IMR-90 (cell line): ENCODE data around the gene SOX9. TPM values are rescaled to one million over a fixed set of nuclear protein-coding genes. Genes with fewer than 3 reads are reported as not detected.

Experiments
- ATAC-seq: fragments of 200-7000 bp; cut with Tn5 transposase; 2 replicates; pipeline ENCODE4 v1.9.1; 2020; ENCODE audit warnings: low read depth, mild to moderate bottlenecking, moderate library complexity
- BruUV-seq: library from RNA; stranded (reverse); fragments of 400-500 nt; replicated peaks from 2 replicates; lab custom pipeline; 2021; lab: Mats Ljungman, UMichigan
- CTCF ChIA-PET: fragments of 300-600 bp; formaldehyde crosslinking; extraction: SDS; loops from one replicate; lab custom pipeline; 2021; ENCODE audit warnings: antibody characterized with exemption; lab: Yijun Ruan, JAX
- POLR2A ChIA-PET: fragments of 300-600 bp; sonication (Branson Sonifier 250); formaldehyde crosslinking; loops from one replicate; lab custom pipeline; 2022; ENCODE audit warnings: antibody characterized with exemption; ENCODE audit not compliant: unreplicated experiment; lab: Charles Lee
- DNase-seq: peaks from one replicate; pipeline ENCODE4 v3.0.0; 2013
- H2AFZ ChIP-seq: replicated peaks from 2 replicates; pipeline ENCODE3; 2013; ENCODE audit warnings: low read length, mild to moderate bottlenecking; ENCODE audit not compliant: poor library complexity
- H2AK5ac ChIP-seq: 2 replicates; pipeline ENCODE4 v1.6.1; 2013; ENCODE audit warnings: low read depth, low read length, inconsistent platforms
- H2AK9ac ChIP-seq: replicated peaks from 2 replicates; pipeline ENCODE3; 2013; ENCODE audit warnings: mild to moderate bottlenecking, low read depth, low read length, moderate library complexity; ENCODE audit not compliant: poor library complexity
- H2BK120ac ChIP-seq: 2 replicates; pipeline ENCODE4 v1.6.1; 2013; ENCODE audit warnings: low read depth, low read length, inconsistent platforms
- H2BK15ac ChIP-seq: 3 replicates; pipeline ENCODE4 v1.6.1; 2013; ENCODE audit warnings: low read depth, low read length, inconsistent platforms
- H2BK20ac ChIP-seq: 2 replicates; pipeline ENCODE4 v1.6.1; 2013; ENCODE audit warnings: low read depth, mild to moderate bottlenecking, inconsistent platforms, low read length, moderate library complexity
- H2BK5ac ChIP-seq: 2 replicates; pipeline ENCODE4 v1.6.1; 2013; ENCODE audit warnings: mild to moderate bottlenecking, low read depth, low read length, inconsistent platforms; ENCODE audit not compliant: poor library complexity, severe bottlenecking
- H3K14ac ChIP-seq: replicated peaks from 2 replicates; pipeline ENCODE4 v1.6.1; 2013; ENCODE audit warnings: low read depth, low read length, inconsistent platforms
- H3K18ac ChIP-seq: 2 replicates; pipeline ENCODE4 v1.6.1; 2013; ENCODE audit warnings: low read depth, low read length, control low read depth
- H3K23ac ChIP-seq: 2 replicates; pipeline ENCODE4 v1.6.1; 2013; ENCODE audit warnings: low read depth, low read length, inconsistent platforms
- H3K27ac ChIP-seq: 2 replicates; pipeline ENCODE4 v1.5.1; 2013; ENCODE audit warnings: mild to moderate bottlenecking, control low read depth, low read length; ENCODE audit not compliant: insufficient read depth
- H3K27me3 ChIP-seq: 2 replicates; pipeline ENCODE4 v1.6.1; 2013; ENCODE audit warnings: low read length; ENCODE audit not compliant: control insufficient read depth, insufficient read depth
- H3K36me3 ChIP-seq: 2 replicates; pipeline ENCODE4 v1.6.1; 2013; ENCODE audit warnings: low read length, mixed read lengths; ENCODE audit not compliant: control insufficient read depth, insufficient read depth
- H3K4ac ChIP-seq: 2 replicates; pipeline ENCODE4 v1.6.1; 2013; ENCODE audit warnings: low read depth, low read length, inconsistent platforms
- H3K4me1 ChIP-seq: 2 replicates; pipeline ENCODE4 v1.6.1; 2013; ENCODE audit warnings: low read length, mixed read lengths; ENCODE audit not compliant: control insufficient read depth, insufficient read depth
- H3K4me2 ChIP-seq: 2 replicates; pipeline ENCODE4 v1.6.1; 2013; ENCODE audit warnings: low read depth, mild to moderate bottlenecking, control low read depth, low read length, moderate library complexity
- H3K4me3 ChIP-seq: 2 replicates; pipeline ENCODE4 v1.5.1; 2013; ENCODE audit warnings: low read depth, mild to moderate bottlenecking, control low read depth, low read length, moderate library complexity; ENCODE audit not compliant: insufficient read depth
- H3K56ac ChIP-seq: 2 replicates; pipeline ENCODE4 v1.6.1; 2013; ENCODE audit warnings: low read length, inconsistent platforms; ENCODE audit not compliant: insufficient read depth; ENCODE audit errors: extremely low read depth
- H3K79me1 ChIP-seq, 2 experiments: 2 replicates each; pipeline ENCODE4 v1.6.1; 2013; ENCODE audit warnings: low read length in 2 of 2, inconsistent platforms in 1 of 2, low read depth in 1 of 2
- H3K9ac ChIP-seq: 2 replicates; pipeline ENCODE4 v1.6.1; 2013; ENCODE audit warnings: low read depth, low read length, control low read depth
- H3K9me1 ChIP-seq: 2 replicates; pipeline ENCODE4 v1.6.1; 2013; ENCODE audit warnings: low read length, inconsistent platforms; ENCODE audit not compliant: insufficient read depth
- H3K9me3 ChIP-seq: 2 replicates; pipeline ENCODE4 v1.6.1; 2013; ENCODE audit warnings: low read length; ENCODE audit not compliant: control insufficient read depth, insufficient read depth
- H4K20me1 ChIP-seq: 2 replicates; pipeline ENCODE4 v1.6.1; 2013; ENCODE audit warnings: low read length, inconsistent platforms; ENCODE audit not compliant: insufficient read depth
- H4K5ac ChIP-seq: 2 replicates; pipeline ENCODE4 v1.6.1; 2013; ENCODE audit warnings: mild to moderate bottlenecking, low read depth, low read length, control low read depth
- H4K8ac ChIP-seq, 2 experiments: 2 replicates each; pipeline ENCODE4 v1.6.1; 2013; ENCODE audit warnings: low read depth in 2 of 2, low read length in 2 of 2, control low read depth in 1 of 2, inconsistent platforms in 1 of 2
- H4K91ac ChIP-seq: 2 replicates; pipeline ENCODE4 v1.6.1; 2013; ENCODE audit warnings: low read depth, low read length, inconsistent platforms; ENCODE audit not compliant: insufficient read depth
- BHLHE40 ChIP-seq: fragments of 150-350 bp; IDR thresholded peaks from 2 replicates; pipeline ENCODE4 v1.6.1; 2016; ENCODE audit warnings: mild to moderate bottlenecking, low read depth, low read length
- ELK1 ChIP-seq: fragments of 150-350 bp; IDR thresholded peaks from 2 replicates; pipeline ENCODE4 v1.6.1; 2016; ENCODE audit warnings: low read depth, mild to moderate bottlenecking, low read length, moderate library complexity, borderline replicate concordance
- MAFK ChIP-seq: IDR thresholded peaks from 2 replicates; pipeline ENCODE4 v1.6.1; 2012; ENCODE audit warnings: low read depth, low read length, improper control_type of control experiment
- MAZ ChIP-seq: IDR thresholded peaks from 2 replicates; pipeline ENCODE4 v1.6.1; 2012; ENCODE audit warnings: low read depth, mild to moderate bottlenecking, low read length, improper control_type of control experiment, moderate library complexity, borderline replicate concordance
- MXI1 ChIP-seq: IDR thresholded peaks from 2 replicates; pipeline ENCODE4 v1.6.1; 2012; ENCODE audit warnings: low read depth, mild to moderate bottlenecking, low read length, moderate library complexity, borderline replicate concordance
- POLR2A ChIP-seq: IDR thresholded peaks from 2 replicates; pipeline ENCODE4 v1.6.1; 2012; ENCODE audit warnings: mild to moderate bottlenecking, low read depth, low read length
- RAD21 ChIP-seq: IDR thresholded peaks from 2 replicates; pipeline ENCODE4 v1.6.1; 2012; ENCODE audit warnings: low read length, improper control_type of control experiment
- RCOR1 ChIP-seq: IDR thresholded peaks from 2 replicates; pipeline ENCODE4 v1.6.1; 2012; ENCODE audit warnings: mild to moderate bottlenecking, low read length, improper control_type of control experiment; ENCODE audit not compliant: insufficient replicate concordance
- RFX5 ChIP-seq: IDR thresholded peaks from 2 replicates; pipeline ENCODE4 v1.8.0; 2012; ENCODE audit warnings: low read depth, mild to moderate bottlenecking, low read length, moderate library complexity
- SMC3 ChIP-seq: fragments of 150-350 bp; IDR thresholded peaks from 2 replicates; pipeline ENCODE4 v1.6.1; 2016; ENCODE audit warnings: low read depth, mild to moderate bottlenecking, antibody characterized with exemption, low read length, moderate library complexity
- WGBS, 2 experiments: methylation state at CpG; one replicate each; pipeline versions ENCODE4 v1.1.5 to v1.1.7; 2013; ENCODE audit warnings: missing lambda C conversion rate in 2 of 2; ENCODE audit not compliant: insufficient read length in 1 of 2; ENCODE audit errors: extremely low coverage in 2 of 2; 5-methylcytosine and 5-hydroxymethylcytosine counted together
- dilution Hi-C: fragments of 300-500 bp; cut with HindIII; formaldehyde crosslinking; loops from one replicate; pipeline ENCODE4 v1.14.3; 2018; ENCODE audit warnings: low sequenced_read_pairs; ENCODE audit not compliant: unreplicated experiment
- in situ Hi-C: fragments of 300-500 bp; cut with MboI; formaldehyde crosslinking; loops from 3 replicates; pipeline ENCODE4 v1.14.3; 2019; ENCODE audit warnings: low sequenced_read_pairs, inconsistent platforms, mixed read lengths
- intact Hi-C: fragments of 100-400 bp; cut with micrococcal nuclease; formaldehyde crosslinking; loops from 2 replicates; pipeline ENCODE4 v1.10.0; 2022
- polyA plus RNA-seq, 3 experiments: library from polyadenylated mRNA; depleted of rRNA; stranded (reverse); fragments of >200 nt; gene quantifications; 2 replicates each; pipeline ENCODE4 v1.2.3, GENCODE V29; 2012; ENCODE audit warnings: low replicate concordance in 1 of 3
- total RNA-seq: library from RNA; depleted of rRNA; stranded (reverse); fragments of >200 nt; gene quantifications from 2 replicates; pipeline ENCODE4 v1.2.3, GENCODE V29; 2012
- TF ChIP-seq, protein P1 (sequence below): fragments of 150-350 bp; IDR thresholded peaks from 2 replicates; pipeline ENCODE4 v1.6.1; 2017; ENCODE audit warnings: mild to moderate bottlenecking, antibody characterized with exemption, low read length, low read depth
- TF ChIP-seq, protein P2 (sequence below): conservative IDR thresholded peaks from 2 replicates; pipeline ENCODE4 v1.5.1; 2012; ENCODE audit warnings: mild to moderate bottlenecking, low read depth, low read length, improper control_type of control experiment

Gene SOX9
- total and polyA plus RNA-seq, 2 of the 4 experiments (the other 2 are of a cell fraction): 4.1 to 12.7 TPM

DNA sequence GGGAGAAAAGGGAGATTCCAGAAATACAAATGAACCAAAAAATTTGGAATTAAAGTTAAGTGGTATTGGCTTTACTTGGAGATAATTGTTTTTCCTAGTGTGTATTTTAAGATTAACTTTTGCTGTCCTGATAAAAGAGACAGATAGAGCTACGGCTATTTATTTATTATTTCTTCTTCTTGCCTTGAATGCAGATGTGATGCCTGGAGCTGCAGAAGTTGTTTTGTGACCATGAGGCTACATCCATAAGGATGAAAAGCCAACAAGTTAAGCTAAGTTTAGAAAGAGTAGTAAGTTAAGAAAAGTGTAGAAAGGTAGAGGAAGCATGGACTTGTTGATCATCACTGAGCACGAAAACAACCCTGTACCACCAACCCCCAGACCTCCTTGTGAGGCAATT, 41.7 kb downstream of the SOX9 start (continued):
- TF ChIP-seq, protein P1, sequence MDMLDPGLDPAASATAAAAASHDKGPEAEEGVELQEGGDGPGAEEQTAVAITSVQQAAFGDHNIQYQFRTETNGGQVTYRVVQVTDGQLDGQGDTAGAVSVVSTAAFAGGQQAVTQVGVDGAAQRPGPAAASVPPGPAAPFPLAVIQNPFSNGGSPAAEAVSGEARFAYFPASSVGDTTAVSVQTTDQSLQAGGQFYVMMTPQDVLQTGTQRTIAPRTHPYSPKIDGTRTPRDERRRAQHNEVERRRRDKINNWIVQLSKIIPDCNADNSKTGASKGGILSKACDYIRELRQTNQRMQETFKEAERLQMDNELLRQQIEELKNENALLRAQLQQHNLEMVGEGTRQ: no peak
- TF ChIP-seq MAZ: no peak

GRCh38 chr17:72163474-72163873, 42.7 kb downstream of the SOX9 start:
- no peaks in the 10 kb centered on the region for H4K20me1 ChIP-seq
- H3K36me3 ChIP-seq: no peaks in the 10 kb centered on the region
- TF ChIP-seq MAZ (no peak), RCOR1 (no peak), RAD21 (no peak), MAFK (no peak), RFX5 (no peak), BHLHE40 (no peak), ELK1 (no peak), SMC3 (no peak), POLR2A (no peak), MXI1 (no peak)
- TF ChIP-seq, protein P1: no peak
- TF ChIP-seq, protein P2, sequence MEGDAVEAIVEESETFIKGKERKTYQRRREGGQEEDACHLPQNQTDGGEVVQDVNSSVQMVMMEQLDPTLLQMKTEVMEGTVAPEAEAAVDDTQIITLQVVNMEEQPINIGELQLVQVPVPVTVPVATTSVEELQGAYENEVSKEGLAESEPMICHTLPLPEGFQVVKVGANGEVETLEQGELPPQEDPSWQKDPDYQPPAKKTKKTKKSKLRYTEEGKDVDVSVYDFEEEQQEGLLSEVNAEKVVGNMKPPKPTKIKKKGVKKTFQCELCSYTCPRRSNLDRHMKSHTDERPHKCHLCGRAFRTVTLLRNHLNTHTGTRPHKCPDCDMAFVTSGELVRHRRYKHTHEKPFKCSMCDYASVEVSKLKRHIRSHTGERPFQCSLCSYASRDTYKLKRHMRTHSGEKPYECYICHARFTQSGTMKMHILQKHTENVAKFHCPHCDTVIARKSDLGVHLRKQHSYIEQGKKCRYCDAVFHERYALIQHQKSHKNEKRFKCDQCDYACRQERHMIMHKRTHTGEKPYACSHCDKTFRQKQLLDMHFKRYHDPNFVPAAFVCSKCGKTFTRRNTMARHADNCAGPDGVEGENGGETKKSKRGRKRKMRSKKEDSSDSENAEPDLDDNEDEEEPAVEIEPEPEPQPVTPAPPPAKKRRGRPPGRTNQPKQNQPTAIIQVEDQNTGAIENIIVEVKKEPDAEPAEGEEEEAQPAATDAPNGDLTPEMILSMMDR: no peak
- H2AK5ac ChIP-seq: no peak overlapping the region
- no peak overlapping the region for H4K5ac ChIP-seq
- H4K8ac ChIP-seq: no peak overlapping the region
- no peak overlapping the region for H3K18ac ChIP-seq
- no CpG with 5 or more reads among the region's 2 CpGs for WGBS, 2 experiments
- ATAC-seq (no peak), DNase-seq (no peak)
- H3K27ac ChIP-seq: no peak overlapping the region
- H3K79me1 ChIP-seq: no peaks in the 10 kb centered on the region
- H2BK120ac ChIP-seq: no peak overlapping the region
- H3K14ac ChIP-seq: no peak overlapping the region
- H2BK5ac ChIP-seq: no peak overlapping the region
- no peak overlapping the region for H3K4me3 ChIP-seq
- no peak overlapping the region for H2AFZ ChIP-seq
- H3K4me2 ChIP-seq: no peak overlapping the region
- dilution Hi-C loops (no loop called here), intact Hi-C loops (no loop called here), in situ Hi-C loops (no loop called here)
- H2BK20ac ChIP-seq: no peak overlapping the region
- no peak overlapping the region for H4K91ac ChIP-seq
- CTCF ChIA-PET: interaction anchor here (0.6 kb wide), 1 partner anchor 328 kb away, joined by 3 read pairs; no protein-coding TSS in a partner anchor
- H3K9me3 ChIP-seq: no peaks in the 10 kb centered on the region
- no peak overlapping the region for H3K23ac ChIP-seq
- no peak overlapping the region for H3K4ac ChIP-seq
- H3K9me1 ChIP-seq: no peaks in the 10 kb centered on the region
- no peak overlapping the region for H3K9ac ChIP-seq
- no peak overlapping the region for H2AK9ac ChIP-seq
- no peaks in the 10 kb centered on the region; the same call in 1 of the 2 replicates for H3K4me1 ChIP-seq
- H3K27me3 ChIP-seq: no peaks in the 10 kb centered on the region
- POLR2A ChIA-PET: no interaction called here
- H2BK15ac ChIP-seq: no peak overlapping the region
- BruUV-seq: no TSS peak
- H3K56ac ChIP-seq: no peak overlapping the region
